ENCODE results near the gene SYTL1. TPM values are rescaled to one million over a fixed set of nuclear protein-coding genes. Genes with fewer than 3 reads are reported as not detected.
A peak's percentile ranks its signal among the peaks of the same experiment; 100 is the strongest.

Gene SYTL1
- total RNA-seq, 2 donors from 2014 or later = 6.7 to 7.5 TPM

- Histone ChIP-seq H3K27me3 (ENCODE audit: control insufficient read depth, insufficient read depth, low read length, poor library complexity, severe bottlenecking) (peaks cover 44% of the 10 kb centered on the region), H3K4me1 (ENCODE audit: control insufficient read depth, insufficient read depth, low read length) (no peaks in the 10 kb centered on the region), H3K4me3 (ENCODE audit: low read length) (no peak overlapping the region), H3K36me3 (ENCODE audit: control insufficient read depth, insufficient read depth, low read length) (no peaks in the 10 kb centered on the region), H3K9ac (ENCODE audit: extremely low read depth, low read length, poor library complexity, severe bottlenecking) (no peak overlapping the region), H3K27ac (ENCODE audit: low read depth, low read length) (no peak overlapping the region), H3K9me3 (ENCODE audit: control insufficient read depth, low read length) (no peaks in the 10 kb centered on the region)
- Mint-ChIP-seq H3K9me3 (no peaks in the 10 kb centered on the region), H3K4me1 (peaks cover 4% of the 10 kb centered on the region), H3K27ac (no peak overlapping the region), H3K36me3 (ENCODE audit: low read depth) (peaks cover 5% of the 10 kb centered on the region), H3K27me3 (ENCODE audit: insufficient read depth) (peaks cover 59% of the 10 kb centered on the region), H3K4me3 (no peak overlapping the region)
- 97 to 98% methylated on average over 4 to 5 of the region's 5 CpGs for WGBS, 2 experiments (ENCODE audit: insufficient coverage in 1 of 2, insufficient read length in 1 of 2)
- TF ChIP-seq, protein P1, sequence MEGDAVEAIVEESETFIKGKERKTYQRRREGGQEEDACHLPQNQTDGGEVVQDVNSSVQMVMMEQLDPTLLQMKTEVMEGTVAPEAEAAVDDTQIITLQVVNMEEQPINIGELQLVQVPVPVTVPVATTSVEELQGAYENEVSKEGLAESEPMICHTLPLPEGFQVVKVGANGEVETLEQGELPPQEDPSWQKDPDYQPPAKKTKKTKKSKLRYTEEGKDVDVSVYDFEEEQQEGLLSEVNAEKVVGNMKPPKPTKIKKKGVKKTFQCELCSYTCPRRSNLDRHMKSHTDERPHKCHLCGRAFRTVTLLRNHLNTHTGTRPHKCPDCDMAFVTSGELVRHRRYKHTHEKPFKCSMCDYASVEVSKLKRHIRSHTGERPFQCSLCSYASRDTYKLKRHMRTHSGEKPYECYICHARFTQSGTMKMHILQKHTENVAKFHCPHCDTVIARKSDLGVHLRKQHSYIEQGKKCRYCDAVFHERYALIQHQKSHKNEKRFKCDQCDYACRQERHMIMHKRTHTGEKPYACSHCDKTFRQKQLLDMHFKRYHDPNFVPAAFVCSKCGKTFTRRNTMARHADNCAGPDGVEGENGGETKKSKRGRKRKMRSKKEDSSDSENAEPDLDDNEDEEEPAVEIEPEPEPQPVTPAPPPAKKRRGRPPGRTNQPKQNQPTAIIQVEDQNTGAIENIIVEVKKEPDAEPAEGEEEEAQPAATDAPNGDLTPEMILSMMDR (conservative IDR thresholded peaks at IDR 0.05) = no peak
- DNase-seq = no peak
Observed at GRCh38 chr1:27358928-27359313, 17.1 kb downstream of the SYTL1 start.

DNA sequence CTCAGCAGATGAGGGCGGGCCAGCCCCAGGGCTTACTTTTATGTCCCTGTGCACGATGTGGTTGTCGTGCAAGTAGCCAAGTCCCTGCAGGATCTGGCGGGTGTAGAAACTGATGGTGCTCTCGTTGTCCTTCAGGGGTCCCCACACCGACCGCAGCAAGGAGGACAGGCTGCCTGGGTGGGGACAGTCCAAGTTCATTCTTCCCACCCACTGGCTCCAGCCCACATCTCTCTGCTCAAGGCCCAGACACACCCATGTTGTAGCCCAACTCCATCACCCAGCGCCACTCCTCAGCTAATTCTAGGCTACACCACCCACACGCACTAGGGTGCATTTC, 18.0 kb downstream of the SYTL1 start:
- no peak overlapping the region for H3K27ac Mint-ChIP-seq
- H3K27me3 Mint-ChIP-seq (ENCODE audit: insufficient read depth) = peaks cover 59% of the 10 kb centered on the region

GRCh38 chr1:27360159-27361043, 18.6 kb downstream of the SYTL1 start:
- no peak overlapping the region for H3K9ac ChIP-seq (ENCODE audit: extremely low read depth, low read length, poor library complexity, severe bottlenecking)

More for the DNA sequence above, 18.0 kb downstream of the SYTL1 start:
- Histone ChIP-seq H3K27me3 (ENCODE audit: control insufficient read depth, insufficient read depth, low read length, poor library complexity, severe bottlenecking) (peaks cover 44% of the 10 kb centered on the region), H3K4me1 (ENCODE audit: control insufficient read depth, insufficient read depth, low read length) (no peaks in the 10 kb centered on the region), H3K36me3 (ENCODE audit: control insufficient read depth, insufficient read depth, low read length) (no peaks in the 10 kb centered on the region), H3K9ac (ENCODE audit: extremely low read depth, low read length, poor library complexity, severe bottlenecking) (no peak overlapping the region), H3K27ac (ENCODE audit: low read depth, low read length) (no peak overlapping the region), H3K4me3 (ENCODE audit: low read length) (peak overlapping the region; percentile 71), H3K9me3 (ENCODE audit: control insufficient read depth, low read length) (no peaks in the 10 kb centered on the region)
- Mint-ChIP-seq H3K4me1 (peaks cover 9% of the 10 kb centered on the region), H3K4me3 (peak overlapping the region; percentile 59), H3K9me3 (no peaks in the 10 kb centered on the region), H3K36me3 (ENCODE audit: low read depth) (peaks cover 5% of the 10 kb centered on the region)
- 55% methylated on average over 9 of the region's 9 CpGs; no CpG with 5 or more reads in 1 of the 2 experiments for WGBS, 2 experiments (ENCODE audit: insufficient coverage in 1 of 2, insufficient read length in 1 of 2)
- TF ChIP-seq, protein P1 (conservative IDR thresholded peaks at IDR 0.05) = no peak
- DNase-seq = no peak

More at GRCh38 chr1:27360159-27361043, 18.6 kb downstream of the SYTL1 start:
- Histone ChIP-seq H3K4me1 (ENCODE audit: control insufficient read depth, insufficient read depth, low read length) (no peaks in the 10 kb centered on the region), H3K27me3 (ENCODE audit: control insufficient read depth, insufficient read depth, low read length, poor library complexity, severe bottlenecking) (peaks cover 44% of the 10 kb centered on the region), H3K9me3 (ENCODE audit: control insufficient read depth, low read length) (no peaks in the 10 kb centered on the region), H3K4me3 (ENCODE audit: low read length) (peak overlapping the region; percentile 71), H3K27ac (ENCODE audit: low read depth, low read length) (no peak overlapping the region), H3K36me3 (ENCODE audit: control insufficient read depth, insufficient read depth, low read length) (no peaks in the 10 kb centered on the region)
- H3K36me3 Mint-ChIP-seq (ENCODE audit: low read depth) = peaks cover 5% of the 10 kb centered on the region
- peak; percentile 81 for DNase-seq
- H3K4me3 Mint-ChIP-seq = peak overlapping the region; percentile 59
- peaks cover 59% of the 10 kb centered on the region for H3K27me3 Mint-ChIP-seq (ENCODE audit: insufficient read depth)
- TF ChIP-seq, protein P1 (conservative IDR thresholded peaks at IDR 0.05) = no peak
- no peak overlapping the region for H3K27ac Mint-ChIP-seq
- H3K4me1 Mint-ChIP-seq = peaks cover 14% of the 10 kb centered on the region
- no peaks in the 10 kb centered on the region for H3K9me3 Mint-ChIP-seq
- WGBS, 2 experiments (ENCODE audit: insufficient coverage in 1 of 2, insufficient read length in 1 of 2) = 10 to 21% methylated on average over 18 to 68 of the region's 71 CpGs
